GM10248 (cell line): ENCODE measurements around the gene PKNOX2.

ENCODE experiments used
- CTCF ChIA-PET: fragments of 300-600 bp; sonication (Branson Sonifier 250); formaldehyde crosslinking; extraction: SDS; loops from one replicate; lab custom pipeline; 2021; ENCODE audit warnings: antibody characterized with exemption; lab: Yijun Ruan, JAX
- POLR2A ChIA-PET: fragments of 350-650 bp; sonication (Branson Sonifier 250); formaldehyde crosslinking; extraction: SDS; loops from one replicate; lab custom pipeline; 2020; ENCODE audit warnings: antibody characterized with exemption; lab: Yijun Ruan, JAX
- DNase-seq: peaks from one replicate; pipeline ENCODE4 v3.0.0; 2012; ENCODE audit errors: extremely low spot score
- CTCF ChIP-seq: IDR thresholded peaks from 2 replicates; pipeline ENCODE4 v1.5.1; 2012; ENCODE audit warnings: mild to moderate bottlenecking, low read depth; ENCODE audit errors: extremely low read depth, missing control alignments, control extremely low read depth

The PKNOX2 gene

GRCh38 chr11:125300791-125301218, 136.3 kb downstream of the PKNOX2 start:
- ChIA-PET CTCF (interaction anchor here (1.1 to 1.2 kb wide), 2 partner anchors 27 to 43 kb away, joined by 3 read pairs; no protein-coding TSS in a partner anchor), POLR2A (no interaction called here)
- DNase-seq = no peak
- no peak for TF ChIP-seq CTCF

GRCh38 chr11:125301346-125301745, 136.8 kb downstream of the PKNOX2 start:
- no peak for DNase-seq
- no peak for TF ChIP-seq CTCF
- ChIA-PET POLR2A (no interaction called here), CTCF (interaction anchor here (1.1 kb wide), 1 partner anchor 27 kb away, joined by 3 read pairs; no protein-coding TSS in a partner anchor)

- CTCF ChIA-PET = interaction anchor here (1.1 to 3.1 kb wide), 2 partner anchors 43 to 62 kb away, joined by 3 to 11 read pairs; no protein-coding TSS in a partner anchor
- no peak for DNase-seq
- TF ChIP-seq CTCF = no peak
- POLR2A ChIA-PET = no interaction called here
These were observed 138.6 kb downstream of the PKNOX2 start for GRCh38 chr11:125303186-125303585.

GRCh38 chr11:125303694-125304093, 139.1 kb downstream of the PKNOX2 start:
- no peak for TF ChIP-seq CTCF
- DNase-seq = no peak
- ChIA-PET POLR2A (no interaction called here), CTCF (interaction anchor here (3.1 kb wide), 1 partner anchor 42 kb away, joined by 11 read pairs; no protein-coding TSS in a partner anchor)

GRCh38 chr11:125304136-125304535, 139.6 kb downstream of the PKNOX2 start:
- CTCF ChIA-PET = interaction anchor here (1.1 to 3.1 kb wide), 2 partner anchors 26 to 42 kb away, joined by 3 to 11 read pairs; no protein-coding TSS in a partner anchor
- TF ChIP-seq CTCF = no peak
- POLR2A ChIA-PET = no interaction called here
- DNase-seq = no peak

GRCh38 chr11:125304876-125305275, 140.3 kb downstream of the PKNOX2 start:
- ChIA-PET CTCF (interaction anchor here (1.1 to 3.1 kb wide), 3 partner anchors 25 to 41 kb away, joined by 3 to 11 read pairs (median 3); no protein-coding TSS in a partner anchor), POLR2A (no interaction called here)
- DNase-seq = no peak
- TF ChIP-seq CTCF = no peak
